NOMO-1 (cell line): ENCODE measurements around the gene RNF145.
"Not testable (repeated sequence)": the region's sequence is repeated elsewhere in the genome, so short reads cannot be mapped to it uniquely, and the experiment has no call there.

Experiments
- DNase-seq, 2 experiments: peaks; one replicate each; lab custom pipeline; 2025; ENCODE audit not compliant: unreplicated experiment in 2 of 2; lab: John Stamatoyannopoulos, UW

The RNF145 gene

GRCh38 chr5:159120446-159120845 lies 88.9 kb downstream of the RNF145 start:
- peak; percentile 11 to 45 for DNase-seq

DNA sequence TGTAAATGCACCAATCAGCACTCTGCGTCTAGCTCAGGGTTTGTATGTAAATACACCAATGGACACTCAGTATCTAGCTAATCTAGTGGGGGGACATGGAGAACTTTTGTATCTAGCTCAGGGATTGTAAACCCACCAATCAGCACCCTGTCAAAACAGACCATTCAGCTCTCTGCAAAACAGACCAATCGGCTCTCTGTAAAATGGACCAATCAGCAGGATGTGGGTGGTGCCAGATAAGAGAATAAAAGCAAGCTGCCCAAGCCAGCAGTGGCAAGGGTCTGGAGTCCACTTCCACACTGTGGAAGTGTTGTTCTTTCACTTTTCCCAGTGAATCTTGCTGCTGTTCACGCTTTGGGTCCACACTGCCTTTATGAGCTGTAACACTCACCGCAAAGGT lies 89.5 kb downstream of the RNF145 start:
- DNase-seq = not testable (repeated sequence)

GRCh38 chr5:159118958-159119659 lies 90.2 kb downstream of the RNF145 start:
- DNase-seq = not testable (repeated sequence)

DNA sequence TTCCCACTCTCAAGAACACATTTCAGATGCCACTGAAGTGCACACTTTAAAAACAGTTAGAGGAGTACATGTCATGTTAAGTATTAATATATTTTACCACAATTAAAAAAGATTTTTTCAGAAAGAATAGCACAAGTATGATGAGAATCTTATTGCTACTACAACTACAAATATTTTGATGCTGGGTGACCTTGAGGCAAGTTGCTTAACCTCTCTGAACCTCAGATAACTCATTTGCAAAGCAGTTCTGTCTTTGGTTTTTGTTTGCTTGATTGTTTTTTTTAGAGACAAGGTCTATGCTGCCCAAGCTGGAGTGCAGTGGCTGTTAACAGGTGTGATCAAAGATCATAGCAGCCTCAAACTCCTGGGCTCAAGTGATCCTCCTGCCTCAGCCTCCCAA lies 95.9 kb downstream of the RNF145 start:
- DNase-seq = no peak

DNA sequence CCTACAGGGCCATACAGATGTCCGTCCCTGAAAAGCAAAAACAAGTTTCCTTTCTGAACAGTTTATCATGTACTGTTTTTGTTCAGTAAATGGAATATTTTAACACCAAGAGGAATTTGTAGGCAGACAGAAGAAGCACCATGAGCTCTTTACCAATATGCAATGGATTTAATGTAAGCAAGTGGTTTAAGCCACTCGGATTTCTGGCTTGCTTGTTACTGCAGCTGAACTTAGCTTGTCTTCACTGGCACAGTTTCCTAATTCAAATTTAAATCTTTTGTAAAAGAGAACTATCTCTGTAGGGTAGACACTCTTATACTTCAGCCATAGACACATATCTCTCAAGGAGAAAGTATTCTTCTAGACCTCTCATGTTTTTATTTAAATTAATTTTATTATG lies 96.9 kb downstream of the RNF145 start:
- no peak for DNase-seq
